Measurements from ENCODE around the gene IL1RAPL1. TPM values are rescaled to one million over a fixed set of nuclear protein-coding genes. Genes with fewer than 3 reads are reported as not detected.
"Not testable (repeated sequence)": the region's sequence is repeated elsewhere in the genome, so short reads cannot be mapped to it uniquely, and the experiment has no call there.

Gene IL1RAPL1
- total RNA-seq, 1 donor from 2014 or later, result not detected

DNA sequence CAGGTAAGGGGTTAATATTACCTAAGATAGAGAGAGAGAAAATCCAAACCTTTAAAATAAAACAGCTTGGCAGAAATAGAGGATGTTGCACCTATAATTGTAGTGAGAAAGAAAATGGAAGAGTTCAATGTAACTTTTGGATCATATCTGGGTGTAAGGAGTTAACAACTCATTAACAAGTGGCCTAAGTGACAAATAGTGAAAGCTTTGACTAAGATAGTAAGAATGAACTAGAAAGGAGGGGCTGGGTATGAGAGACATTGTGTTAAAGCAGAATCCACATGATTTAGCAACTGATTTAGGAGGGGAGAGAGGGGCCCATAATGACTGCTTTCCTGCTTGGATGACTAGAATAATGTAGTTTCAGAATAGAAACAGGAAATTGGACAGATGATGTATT, 761.0 kb downstream of the IL1RAPL1 start:
- H3K27ac ChIP-seq, result no peak overlapping the region
- TF ChIP-seq CTCF (IDR thresholded peaks at IDR 0.05), result no peak
- no peaks in the 10 kb centered on the region for H3K9me3 ChIP-seq
- no peaks in the 10 kb centered on the region for H3K27me3 ChIP-seq
- no peaks in the 10 kb centered on the region for H3K36me3 ChIP-seq
- DNase-seq (ENCODE audit: low spot score in 2 of 2), result no peak
- H3K4me1 ChIP-seq, result no peaks in the 10 kb centered on the region
- intact Hi-C loops (cut with DNase I), result no loop called here
- no peak overlapping the region for H3K4me3 ChIP-seq

GRCh38 chrX:29359276-29359675, 772.0 kb downstream of the IL1RAPL1 start:
- no peak for DNase-seq (ENCODE audit: low spot score in 2 of 2)
- Histone ChIP-seq H3K27me3 (no peaks in the 10 kb centered on the region), H3K27ac (no peak overlapping the region), H3K4me1 (no peaks in the 10 kb centered on the region), H3K36me3 (no peaks in the 10 kb centered on the region), H3K4me3 (no peak overlapping the region), H3K9me3 (no peaks in the 10 kb centered on the region)
- intact Hi-C loops (cut with DNase I), result no loop called here
- no peak for TF ChIP-seq CTCF (IDR thresholded peaks at IDR 0.05)

DNA sequence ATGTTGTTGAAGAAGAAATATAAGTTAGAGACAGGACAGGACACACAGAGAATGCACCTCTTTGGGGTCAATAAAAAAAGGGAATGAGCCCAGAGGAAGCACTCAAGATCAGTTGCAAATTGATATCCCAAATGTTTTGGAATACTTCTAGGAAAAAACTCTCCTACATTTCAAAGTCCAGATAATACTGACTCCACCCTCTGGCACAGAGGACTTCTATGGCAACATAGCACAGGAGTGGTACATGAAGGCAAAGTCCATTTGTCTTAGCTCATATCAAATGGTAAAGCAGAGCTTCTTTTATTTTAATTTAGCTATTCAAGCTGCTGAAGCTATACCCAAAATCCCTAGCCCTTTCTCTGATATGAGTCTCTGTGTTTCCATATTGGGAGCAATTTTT, 787.5 kb downstream of the IL1RAPL1 start:
- DNase-seq (ENCODE audit: low spot score in 2 of 2); H3K4me3 ChIP-seq; H3K4me1 ChIP-seq; H3K27me3 ChIP-seq; intact Hi-C loops (cut with DNase I); H3K27ac ChIP-seq; H3K36me3 ChIP-seq: not testable (repeated sequence)
- H3K9me3 ChIP-seq, result peaks cover 0 to 13% of the 10 kb centered on the region in 2 donors

DNA sequence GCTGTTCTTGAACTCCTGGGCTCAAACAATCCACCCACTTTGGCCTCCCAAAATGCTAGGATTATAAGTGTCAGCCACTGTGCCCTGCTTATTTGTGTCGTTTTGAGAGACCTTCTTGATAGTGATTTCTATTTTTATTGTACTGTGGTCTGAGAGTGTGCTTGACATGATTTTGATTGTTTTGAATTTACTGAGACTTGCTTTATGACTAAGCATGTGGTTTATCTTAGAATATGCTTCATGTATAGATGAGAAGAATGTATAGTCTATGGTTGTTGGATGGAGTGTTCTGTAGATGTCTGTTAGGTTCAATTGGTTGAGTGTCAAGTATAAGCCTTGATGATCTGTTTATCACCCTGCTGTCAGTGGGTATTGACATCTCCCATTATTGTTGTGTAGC, 789.3 kb downstream of the IL1RAPL1 start:
- Histone ChIP-seq H3K36me3 (no peaks in the 10 kb centered on the region), H3K9me3 (peaks cover 0 to 13% of the 10 kb centered on the region in 2 donors), H3K4me1 (no peaks in the 10 kb centered on the region), H3K27me3 (no peaks in the 10 kb centered on the region), H3K27ac (no peak overlapping the region), H3K4me3 (no peak overlapping the region)
- no peak for DNase-seq (ENCODE audit: low spot score in 2 of 2)
- intact Hi-C loops (cut with DNase I), result no loop called here
- TF ChIP-seq CTCF (IDR thresholded peaks at IDR 0.05), result no peak

GRCh38 chrX:29382811-29383210, 795.6 kb downstream of the IL1RAPL1 start:
- no peaks in the 10 kb centered on the region for H3K36me3 ChIP-seq
- no peak for DNase-seq (ENCODE audit: low spot score in 2 of 2)
- no peak overlapping the region for H3K4me3 ChIP-seq
- H3K27ac ChIP-seq, result no peak overlapping the region
- no peaks in the 10 kb centered on the region for H3K4me1 ChIP-seq
- TF ChIP-seq CTCF (IDR thresholded peaks at IDR 0.05), result no peak
- H3K9me3 ChIP-seq, result peaks cover 0 to 8% of the 10 kb centered on the region in 2 donors
- H3K27me3 ChIP-seq, result no peaks in the 10 kb centered on the region
- intact Hi-C loops (cut with DNase I), result no loop called here

- no peak for TF ChIP-seq CTCF (IDR thresholded peaks at IDR 0.05)
- intact Hi-C loops (cut with DNase I), result no loop called here
- no peak for DNase-seq (ENCODE audit: low spot score in 2 of 2)
- Histone ChIP-seq H3K27me3 (no peaks in the 10 kb centered on the region), H3K36me3 (no peaks in the 10 kb centered on the region), H3K27ac (no peak overlapping the region), H3K9me3 (no peaks in the 10 kb centered on the region), H3K4me3 (no peak overlapping the region), H3K4me1 (no peaks in the 10 kb centered on the region)
Measured at GRCh38 chrX:29388509-29388908, 801.3 kb downstream of the IL1RAPL1 start.
